Esophagus muscularis mucosa (tissue), 3 donors: ENCODE data around the gene EPM2A.

Experiments
- CTCF ChIP-seq, 3 experiments: fragments of 200-600 bp in 2 of 3; fragments of 450-650 bp in 1 of 3; sonication (generic) in 2 of 3; IDR thresholded peaks; one replicate each; pipeline ENCODE4 v1.5.1; 2017 to 2019; ENCODE audit warnings: antibody characterized with exemption in 3 of 3, mild to moderate bottlenecking in 2 of 3, moderate library complexity in 1 of 3
- POLR2A ChIP-seq: fragments of 450-650 bp; IDR thresholded peaks from one replicate; pipeline ENCODE4 v1.6.1; 2017; ENCODE audit warnings: antibody characterized with exemption, moderate library complexity, mild to moderate bottlenecking, low read depth
- POLR2AphosphoS5 ChIP-seq, 2 donors: sonication (generic); formaldehyde crosslinking; IDR thresholded peaks; one replicate each; pipeline ENCODE4 v1.6.1; 2017; ENCODE audit warnings: antibody characterized with exemption in 2 of 2

- TF ChIP-seq CTCF (IDR thresholded peaks at IDR 0.05) (no peak), POLR2A (no peak), POLR2AphosphoS5 (IDR thresholded peaks at IDR 0.05) (no peak)
Observed at GRCh38 chr6:145688493-145688905, 46.8 kb downstream of the EPM2A start.
